HEK293 (cell line): ENCODE measurements around the gene RELB.
A peak's percentile ranks its signal among the peaks of the same experiment; 100 is the strongest.

Experiments used
- MYNN ChIP-seq: fragments of 450-650 bp; formaldehyde crosslinking; IDR thresholded peaks from 2 replicates; pipeline ENCODE4 v1.5.1; 2016; ENCODE audit warnings: missing biosample characterization, missing genetic modification characterization, borderline replicate concordance
- MZF1 ChIP-seq: fragments of 450-650 bp; formaldehyde crosslinking; IDR thresholded peaks from 2 replicates; pipeline ENCODE4 v1.5.1; 2017; ENCODE audit warnings: missing biosample characterization, missing genetic modification characterization, borderline replicate concordance
- PRDM1 ChIP-seq: fragments of 450-650 bp; formaldehyde crosslinking; IDR thresholded peaks from 2 replicates; pipeline ENCODE4; 2016; ENCODE audit warnings: missing biosample characterization, missing genetic modification characterization
- SCRT2 ChIP-seq: fragments of 450-650 bp; formaldehyde crosslinking; IDR thresholded peaks from 2 replicates; pipeline ENCODE4 v1.5.1; 2016; ENCODE audit warnings: missing biosample characterization, missing genetic modification characterization
- SP2 ChIP-seq: fragments of 450-650 bp; formaldehyde crosslinking; IDR thresholded peaks from 2 replicates; pipeline ENCODE4 v1.5.1; 2016; ENCODE audit warnings: missing biosample characterization, missing genetic modification characterization
- TCF7L2 ChIP-seq: IDR thresholded peaks from 2 replicates; pipeline ENCODE4 v1.6.1; 2011; ENCODE audit warnings: low read depth, mild to moderate bottlenecking, inconsistent platforms, low read length, moderate library complexity, borderline replicate concordance
- YY1 ChIP-seq: fragments of 450-650 bp; formaldehyde crosslinking; IDR thresholded peaks from 2 replicates; pipeline ENCODE4 v1.5.1; 2018; ENCODE audit warnings: missing biosample characterization, missing genetic modification characterization
- ZBTB7A ChIP-seq: fragments of 450-650 bp; formaldehyde crosslinking; IDR thresholded peaks from 2 replicates; pipeline ENCODE4 v1.5.1; 2016; ENCODE audit warnings: low read depth, missing biosample characterization, missing genetic modification characterization
- ZFP69B ChIP-seq: fragments of 450-650 bp; formaldehyde crosslinking; IDR thresholded peaks from 2 replicates; pipeline ENCODE4 v1.5.1; 2016; ENCODE audit warnings: missing biosample characterization, missing genetic modification characterization
- ZIC2 ChIP-seq: fragments of 450-650 bp; formaldehyde crosslinking; IDR thresholded peaks from 2 replicates; pipeline ENCODE4 v1.5.1; 2016; ENCODE audit warnings: missing biosample characterization, missing genetic modification characterization
- ZNF132 ChIP-seq: fragments of 450-650 bp; formaldehyde crosslinking; IDR thresholded peaks from 2 replicates; pipeline ENCODE4 v1.5.1; 2017; ENCODE audit warnings: missing biosample characterization, missing genetic modification characterization, borderline replicate concordance
- ZNF133 ChIP-seq: fragments of 450-650 bp; formaldehyde crosslinking; IDR thresholded peaks from 2 replicates; pipeline ENCODE4 v1.5.1; 2016; ENCODE audit warnings: missing biosample characterization, missing genetic modification characterization
- ZNF341 ChIP-seq: fragments of 450-650 bp; formaldehyde crosslinking; IDR thresholded peaks from 2 replicates; pipeline ENCODE4; 2016; ENCODE audit warnings: low read depth, missing biosample characterization, missing genetic modification characterization
- ZNF416 ChIP-seq: fragments of 450-650 bp; formaldehyde crosslinking; IDR thresholded peaks from 2 replicates; pipeline ENCODE4 v1.5.1; 2016; ENCODE audit warnings: missing biosample characterization, missing genetic modification characterization
- ZNF548 ChIP-seq: fragments of 450-650 bp; formaldehyde crosslinking; IDR thresholded peaks from 2 replicates; pipeline ENCODE4 v1.5.1; 2016; ENCODE audit warnings: missing biosample characterization, missing genetic modification characterization
- ZNF571 ChIP-seq: fragments of 450-650 bp; formaldehyde crosslinking; IDR thresholded peaks from 2 replicates; pipeline ENCODE4 v1.5.0; 2017; ENCODE audit warnings: missing biosample characterization, missing genetic modification characterization
- ZNF596 ChIP-seq: fragments of 450-650 bp; IDR thresholded peaks from 2 replicates; pipeline ENCODE4 v1.5.0; 2018; ENCODE audit warnings: missing biosample characterization, mild to moderate bottlenecking, missing genetic modification characterization, moderate library complexity
- ZNF600 ChIP-seq: fragments of 450-650 bp; formaldehyde crosslinking; IDR thresholded peaks from 2 replicates; pipeline ENCODE4 v1.5.1; 2016; ENCODE audit warnings: missing biosample characterization, missing genetic modification characterization
- ZNF654 ChIP-seq: fragments of 450-650 bp; formaldehyde crosslinking; IDR thresholded peaks from 2 replicates; pipeline ENCODE4 v1.5.1; 2016; ENCODE audit warnings: low read depth, missing biosample characterization, missing genetic modification characterization
- ZNF792 ChIP-seq: fragments of 450-650 bp; formaldehyde crosslinking; IDR thresholded peaks from 2 replicates; pipeline ENCODE4 v1.5.1; 2016; ENCODE audit warnings: missing biosample characterization, missing genetic modification characterization
- ZSCAN16 ChIP-seq: fragments of 450-650 bp; formaldehyde crosslinking; IDR thresholded peaks from 2 replicates; pipeline ENCODE4 v1.5.1; 2016; ENCODE audit warnings: missing biosample characterization, missing genetic modification characterization
- TF ChIP-seq, protein P1 (sequence below): fragments of 450-650 bp; formaldehyde crosslinking; IDR thresholded peaks from 2 replicates; pipeline ENCODE4 v1.5.1; 2016; ENCODE audit warnings: missing biosample characterization, missing genetic modification characterization
- TF ChIP-seq, protein P2 (sequence below): fragments of 450-650 bp; formaldehyde crosslinking; IDR thresholded peaks from 2 replicates; pipeline ENCODE4 v1.5.1; 2016; ENCODE audit warnings: missing biosample characterization, missing genetic modification characterization, borderline replicate concordance
- TF ChIP-seq, protein P3 (sequence below): fragments of 450-650 bp; formaldehyde crosslinking; IDR thresholded peaks from 2 replicates; pipeline ENCODE4 v1.5.1; 2017; ENCODE audit warnings: missing biosample characterization, mild to moderate bottlenecking, missing genetic modification characterization, moderate library complexity
- TF ChIP-seq, protein P4 (sequence below): fragments of 450-650 bp; formaldehyde crosslinking; IDR thresholded peaks from 2 replicates; pipeline ENCODE4 v1.5.1; 2016; ENCODE audit warnings: missing biosample characterization, missing genetic modification characterization
- TF ChIP-seq, protein P5 (sequence below): fragments of 450-650 bp; formaldehyde crosslinking; IDR thresholded peaks from 2 replicates; pipeline ENCODE4 v1.5.1; 2016; ENCODE audit warnings: missing biosample characterization, missing genetic modification characterization
- TF ChIP-seq, protein P6 (sequence below): fragments of 450-650 bp; formaldehyde crosslinking; IDR thresholded peaks from 2 replicates; pipeline ENCODE4 v1.5.1; 2016; ENCODE audit warnings: missing biosample characterization, missing genetic modification characterization

Gene RELB

DNA sequence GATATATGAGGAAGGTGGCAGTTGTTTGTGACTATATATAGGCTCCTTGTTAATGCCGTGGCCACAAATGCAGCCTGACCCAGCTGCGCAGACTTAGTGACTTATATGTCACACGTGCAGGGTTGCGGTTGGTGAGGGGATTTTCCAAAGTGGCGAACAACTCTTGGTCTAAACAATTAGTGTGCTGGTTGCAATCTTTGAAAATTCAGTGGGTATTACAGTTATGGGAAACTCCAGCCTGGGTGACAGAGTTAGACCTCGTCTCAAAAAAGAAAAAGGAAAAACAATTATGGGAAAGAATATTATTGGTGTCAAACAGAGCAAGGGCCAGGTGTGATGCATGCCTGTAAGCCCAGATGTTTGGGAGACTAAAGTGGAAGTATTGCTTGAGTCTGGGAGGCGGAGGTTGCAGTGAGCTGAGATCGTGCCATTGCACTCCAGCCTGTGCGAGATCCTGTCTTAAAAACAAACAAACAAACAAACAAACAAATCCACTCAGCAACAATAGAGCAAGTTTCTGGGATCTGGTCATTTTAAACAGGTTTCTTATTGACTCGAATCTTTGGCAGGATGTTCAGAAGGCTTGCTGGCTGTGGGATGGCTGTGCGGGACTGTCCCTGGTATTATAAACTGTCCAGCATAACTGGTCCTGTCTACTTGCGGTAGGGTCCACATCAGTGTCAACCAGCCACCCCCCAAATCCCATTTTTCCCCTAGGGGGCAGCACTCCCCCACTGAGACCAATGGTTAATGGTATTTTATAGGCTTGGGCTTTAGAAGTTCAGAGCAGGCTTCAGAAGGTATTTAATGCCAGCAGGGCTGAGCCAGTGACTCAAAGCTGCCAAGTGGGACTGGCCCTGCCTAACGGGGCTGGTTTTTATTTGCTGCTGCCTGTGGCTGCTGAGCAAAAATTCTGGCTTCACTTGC lies 15.4 kb downstream of the RELB start (continued):
- TF ChIP-seq, protein P1, sequence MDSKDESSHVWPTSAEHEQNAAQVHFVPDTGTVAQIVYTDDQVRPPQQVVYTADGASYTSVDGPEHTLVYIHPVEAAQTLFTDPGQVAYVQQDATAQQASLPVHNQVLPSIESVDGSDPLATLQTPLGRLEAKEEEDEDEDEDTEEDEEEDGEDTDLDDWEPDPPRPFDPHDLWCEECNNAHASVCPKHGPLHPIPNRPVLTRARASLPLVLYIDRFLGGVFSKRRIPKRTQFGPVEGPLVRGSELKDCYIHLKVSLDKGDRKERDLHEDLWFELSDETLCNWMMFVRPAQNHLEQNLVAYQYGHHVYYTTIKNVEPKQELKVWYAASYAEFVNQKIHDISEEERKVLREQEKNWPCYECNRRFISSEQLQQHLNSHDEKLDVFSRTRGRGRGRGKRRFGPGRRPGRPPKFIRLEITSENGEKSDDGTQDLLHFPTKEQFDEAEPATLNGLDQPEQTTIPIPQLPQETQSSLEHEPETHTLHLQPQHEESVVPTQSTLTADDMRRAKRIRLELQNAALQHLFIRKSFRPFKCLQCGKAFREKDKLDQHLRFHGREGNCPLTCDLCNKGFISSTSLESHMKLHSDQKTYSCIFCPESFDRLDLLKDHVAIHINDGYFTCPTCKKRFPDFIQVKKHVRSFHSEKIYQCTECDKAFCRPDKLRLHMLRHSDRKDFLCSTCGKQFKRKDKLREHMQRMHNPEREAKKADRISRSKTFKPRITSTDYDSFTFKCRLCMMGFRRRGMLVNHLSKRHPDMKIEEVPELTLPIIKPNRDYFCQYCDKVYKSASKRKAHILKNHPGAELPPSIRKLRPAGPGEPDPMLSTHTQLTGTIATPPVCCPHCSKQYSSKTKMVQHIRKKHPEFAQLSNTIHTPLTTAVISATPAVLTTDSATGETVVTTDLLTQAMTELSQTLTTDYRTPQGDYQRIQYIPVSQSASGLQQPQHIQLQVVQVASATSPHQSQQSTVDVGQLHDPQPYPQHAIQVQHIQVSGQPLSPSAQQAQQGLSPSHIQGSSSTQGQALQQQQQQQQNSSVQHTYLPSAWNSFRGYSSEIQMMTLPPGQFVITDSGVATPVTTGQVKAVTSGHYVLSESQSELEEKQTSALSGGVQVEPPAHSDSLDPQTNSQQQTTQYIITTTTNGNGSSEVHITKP (tag by site-specific recombination) = 0 out of 2 replicates have a peak, but pooled peaks have one; percentile 25
- TF ChIP-seq ZNF341 (tag by site-specific recombination) (no peak), ZNF548 (tag by site-specific recombination) (no peak), PRDM1 (tag by site-specific recombination) (no peak), ZNF416 (tag by site-specific recombination) (no peak), ZNF596 (tag by site-specific recombination) (no peak), TCF7L2 (no peak), ZNF654 (peak; percentile 80), ZNF133 (tag by site-specific recombination) (no peak), MYNN (tag by site-specific recombination) (no peak), ZSCAN16 (tag by site-specific recombination) (no peak), ZNF792 (tag by site-specific recombination) (no peak), ZNF600 (tag by site-specific recombination) (peak; percentile 50; the same call in 1 of the 2 replicates), ZBTB7A (no peak), SCRT2 (tag by site-specific recombination) (no peak), ZNF571 (no peak), ZNF132 (tag by site-specific recombination) (no peak), ZFP69B (peak; percentile 85), MZF1 (tag by site-specific recombination) (no peak), YY1 (no peak), SP2 (tag by site-specific recombination) (no peak), ZIC2 (tag by site-specific recombination) (no peak)
- TF ChIP-seq, protein P2, sequence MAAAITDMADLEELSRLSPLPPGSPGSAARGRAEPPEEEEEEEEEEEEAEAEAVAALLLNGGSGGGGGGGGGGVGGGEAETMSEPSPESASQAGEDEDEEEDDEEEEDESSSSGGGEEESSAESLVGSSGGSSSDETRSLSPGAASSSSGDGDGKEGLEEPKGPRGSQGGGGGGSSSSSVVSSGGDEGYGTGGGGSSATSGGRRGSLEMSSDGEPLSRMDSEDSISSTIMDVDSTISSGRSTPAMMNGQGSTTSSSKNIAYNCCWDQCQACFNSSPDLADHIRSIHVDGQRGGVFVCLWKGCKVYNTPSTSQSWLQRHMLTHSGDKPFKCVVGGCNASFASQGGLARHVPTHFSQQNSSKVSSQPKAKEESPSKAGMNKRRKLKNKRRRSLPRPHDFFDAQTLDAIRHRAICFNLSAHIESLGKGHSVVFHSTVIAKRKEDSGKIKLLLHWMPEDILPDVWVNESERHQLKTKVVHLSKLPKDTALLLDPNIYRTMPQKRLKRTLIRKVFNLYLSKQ (tag by site-specific recombination) = no peak
- TF ChIP-seq, protein P3, sequence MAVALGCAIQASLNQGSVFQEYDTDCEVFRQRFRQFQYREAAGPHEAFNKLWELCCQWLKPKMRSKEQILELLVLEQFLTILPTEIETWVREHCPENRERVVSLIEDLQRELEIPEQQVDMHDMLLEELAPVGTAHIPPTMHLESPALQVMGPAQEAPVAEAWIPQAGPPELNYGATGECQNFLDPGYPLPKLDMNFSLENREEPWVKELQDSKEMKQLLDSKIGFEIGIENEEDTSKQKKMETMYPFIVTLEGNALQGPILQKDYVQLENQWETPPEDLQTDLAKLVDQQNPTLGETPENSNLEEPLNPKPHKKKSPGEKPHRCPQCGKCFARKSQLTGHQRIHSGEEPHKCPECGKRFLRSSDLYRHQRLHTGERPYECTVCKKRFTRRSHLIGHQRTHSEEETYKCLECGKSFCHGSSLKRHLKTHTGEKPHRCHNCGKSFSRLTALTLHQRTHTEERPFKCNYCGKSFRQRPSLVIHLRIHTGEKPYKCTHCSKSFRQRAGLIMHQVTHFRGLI = peak; percentile 60; the same call in 1 of the 2 replicates
- TF ChIP-seq, protein P4, sequence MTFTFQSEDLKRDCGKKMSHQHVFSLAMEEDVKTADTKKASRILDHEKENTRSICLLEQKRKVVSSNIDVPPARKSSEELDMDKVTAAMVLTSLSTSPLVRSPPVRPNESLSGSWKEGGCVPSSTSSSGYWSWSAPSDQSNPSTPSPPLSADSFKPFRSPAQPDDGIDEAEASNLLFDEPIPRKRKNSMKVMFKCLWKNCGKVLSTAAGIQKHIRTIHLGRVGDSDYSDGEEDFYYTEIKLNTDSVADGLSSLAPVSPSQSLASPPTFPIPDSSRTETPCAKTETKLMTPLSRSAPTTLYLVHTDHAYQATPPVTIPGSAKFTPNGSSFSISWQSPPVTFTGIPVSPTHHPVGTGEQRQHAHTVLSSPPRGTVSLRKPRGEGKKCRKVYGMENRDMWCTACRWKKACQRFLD (tag by site-specific recombination) = no peak
- TF ChIP-seq, protein P5, sequence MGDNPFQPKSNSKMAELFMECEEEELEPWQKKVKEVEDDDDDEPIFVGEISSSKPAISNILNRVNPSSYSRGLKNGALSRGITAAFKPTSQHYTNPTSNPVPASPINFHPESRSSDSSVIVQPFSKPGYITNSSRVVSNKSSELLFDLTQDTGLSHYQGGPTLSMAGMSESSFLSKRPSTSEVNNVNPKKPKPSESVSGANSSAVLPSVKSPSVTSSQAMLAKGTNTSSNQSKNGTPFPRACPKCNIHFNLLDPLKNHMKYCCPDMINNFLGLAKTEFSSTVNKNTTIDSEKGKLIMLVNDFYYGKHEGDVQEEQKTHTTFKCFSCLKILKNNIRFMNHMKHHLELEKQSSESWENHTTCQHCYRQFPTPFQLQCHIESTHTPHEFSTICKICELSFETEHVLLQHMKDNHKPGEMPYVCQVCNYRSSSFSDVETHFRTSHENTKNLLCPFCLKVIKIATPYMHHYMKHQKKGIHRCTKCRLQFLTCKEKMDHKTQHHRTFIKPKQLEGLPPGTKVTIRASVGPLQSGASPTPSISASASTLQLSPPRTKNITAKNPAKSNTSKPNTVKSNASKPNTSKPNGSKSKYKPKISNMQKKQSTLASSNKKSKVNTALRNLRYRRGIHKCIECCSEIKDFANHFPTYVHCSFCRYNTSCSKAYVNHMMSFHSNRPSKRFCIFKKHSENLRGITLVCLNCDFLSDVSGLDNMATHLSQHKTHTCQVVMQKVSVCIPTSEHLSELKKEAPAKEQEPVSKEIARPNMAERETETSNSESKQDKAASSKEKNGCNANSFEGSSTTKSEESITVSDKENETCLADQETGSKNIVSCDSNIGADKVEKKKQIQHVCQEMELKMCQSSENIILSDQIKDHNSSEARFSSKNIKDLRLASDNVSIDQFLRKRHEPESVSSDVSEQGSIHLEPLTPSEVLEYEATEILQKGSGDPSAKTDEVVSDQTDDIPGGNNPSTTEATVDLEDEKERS (tag by site-specific recombination) = no peak
- TF ChIP-seq, protein P6, sequence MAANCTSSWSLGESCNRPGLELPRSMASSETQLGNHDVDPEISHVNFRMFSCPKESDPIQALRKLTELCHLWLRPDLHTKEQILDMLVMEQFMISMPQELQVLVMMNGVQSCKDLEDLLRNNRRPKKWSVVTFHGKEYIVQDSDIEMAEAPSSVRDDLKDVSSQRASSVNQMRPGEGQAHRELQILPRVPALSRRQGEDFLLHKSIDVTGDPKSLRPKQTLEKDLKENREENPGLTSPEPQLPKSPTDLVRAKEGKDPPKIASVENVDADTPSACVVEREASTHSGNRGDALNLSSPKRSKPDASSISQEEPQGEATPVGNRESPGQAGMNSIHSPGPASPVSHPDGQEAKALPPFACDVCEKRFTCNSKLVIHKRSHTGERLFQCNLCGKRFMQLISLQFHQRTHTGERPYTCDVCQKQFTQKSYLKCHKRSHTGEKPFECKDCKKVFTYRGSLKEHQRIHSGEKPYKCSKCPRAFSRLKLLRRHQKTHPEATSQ (tag by site-specific recombination) = no peak
